NCI-H2029 (cell line): ENCODE data around the gene SMG6.
"Not testable (repeated sequence)": the region's sequence is repeated elsewhere in the genome, so short reads cannot be mapped to it uniquely, and the experiment has no call there.

ENCODE experiments used
- DNase-seq: peaks from one replicate; lab custom pipeline; 2025; lab: John Stamatoyannopoulos, UW

SMG6 gene

GRCh38 chr17:2303204-2304188, at the start of gene SMG6, which contains the start of gene SRR:
SMG6 (minus strand) TSS chr17:2303785; CDS start chr17:2303720, 65 bp downstream.
SRR (plus strand) TSS chr17:2303950; CDS start chr17:2315561, 11,611 bp downstream.
- DNase-seq, result peak; percentile 66

GRCh38 chr17:2351269-2351668, 47.7 kb upstream of the SMG6 start:
- no peak for DNase-seq

- peak; percentile 64 for DNase-seq
Measured at GRCh38 chr17:2347805-2348685, 44.5 kb upstream of the SMG6 start.

- DNase-seq, result no peak
Measured at GRCh38 chr17:2346475-2346874, 42.9 kb upstream of the SMG6 start.

GRCh38 chr17:2344528-2344927, 40.9 kb upstream of the SMG6 start:
- DNase-seq, result no peak

- peak; percentile 22 for DNase-seq
Measured at GRCh38 chr17:2343421-2343820, 39.8 kb upstream of the SMG6 start.

GRCh38 chr17:2338315-2338657, 34.7 kb upstream of the SMG6 start:
- no peak for DNase-seq

- DNase-seq, result peak; percentile 11
Measured at GRCh38 chr17:2337544-2338314, 34.1 kb upstream of the SMG6 start.

GRCh38 chr17:2336852-2337543, 33.4 kb upstream of the SMG6 start, which contains the start of gene SGSM2:
SGSM2 (plus strand) TSS chr17:2337501; CDS start chr17:2337689, 188 bp downstream.
- no peak for DNase-seq

- peak; percentile 55 for DNase-seq
Measured at GRCh38 chr17:2336215-2336851, 32.7 kb upstream of the SMG6 start, which contains the start of gene TSR1. TSR1 (minus strand) TSS chr17:2336457; CDS start chr17:2336427, 30 bp downstream.

GRCh38 chr17:2335726-2336214, 32.2 kb upstream of the SMG6 start:
- no peak for DNase-seq

- no peak for DNase-seq
Measured at GRCh38 chr17:2331303-2331702, 27.7 kb upstream of the SMG6 start.

GRCh38 chr17:2323629-2324314, 20.2 kb upstream of the SMG6 start:
- no peak for DNase-seq

GRCh38 chr17:2321399-2321798, 17.8 kb upstream of the SMG6 start:
- DNase-seq, result no peak

- DNase-seq, result no peak
Measured at GRCh38 chr17:2319051-2319450, 15.5 kb upstream of the SMG6 start.

GRCh38 chr17:2317796-2318195, 14.2 kb upstream of the SMG6 start:
- DNase-seq, result no peak

GRCh38 chr17:2316916-2317205, 13.3 kb upstream of the SMG6 start:
- DNase-seq, result not testable (repeated sequence)

- no peak for DNase-seq
Measured at GRCh38 chr17:2312736-2313135, 9.2 kb upstream of the SMG6 start.

GRCh38 chr17:2309338-2310154, 6.0 kb upstream of the SMG6 start:
- DNase-seq, result no peak
